ENCODE measurements around the gene ALMS1. TPM values are rescaled to one million over a fixed set of nuclear protein-coding genes. Genes with fewer than 3 reads are reported as not detected.
"Not testable (repeated sequence)": the region's sequence is repeated elsewhere in the genome, so short reads cannot be mapped to it uniquely, and the experiment has no call there.

ALMS1 gene
- total RNA-seq, 1 experiment from 2014 or later = 19.5 TPM

DNA sequence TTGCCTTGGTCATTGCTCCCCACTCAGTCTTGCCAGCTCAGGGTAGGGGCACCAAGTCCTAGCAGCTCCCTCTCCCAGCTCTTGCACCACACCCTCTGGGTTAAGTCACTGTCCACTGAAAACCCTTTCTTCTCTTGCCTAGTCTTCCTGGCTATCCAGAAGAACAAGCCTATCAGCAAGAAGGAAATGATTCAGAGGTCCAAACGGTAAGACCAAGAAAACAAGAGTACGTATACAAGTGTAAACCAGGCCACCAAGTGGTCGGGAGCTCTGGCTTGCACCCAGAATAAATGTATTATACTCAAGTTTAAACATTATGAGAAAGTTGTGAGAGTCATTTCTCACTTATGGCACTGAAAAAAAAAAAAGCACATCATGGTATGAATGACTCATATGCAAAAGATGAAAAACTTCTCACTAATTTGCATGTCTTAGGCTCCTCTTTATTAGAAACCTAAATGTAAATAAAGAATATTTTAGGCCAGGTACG lies 217.5 kb downstream of the ALMS1 start:
- H3K9me3 ChIP-seq (ENCODE audit: control insufficient read depth, insufficient read depth, low read depth, low read length); CTCF ChIA-PET; H3K27ac ChIP-seq (ENCODE audit: low read length); BruUV-seq (replicated peaks); H3K4me3 ChIP-seq (ENCODE audit: low read depth in 2 of 2, low read length in 2 of 2); in situ Hi-C loops (cut with HindIII; ENCODE audit: low pct_unique_long_range_greater_than_20kb, low sequenced_read_pairs); H3K4me1 ChIP-seq (ENCODE audit: control insufficient read depth, insufficient read depth, low read length); H3K36me3 ChIP-seq (ENCODE audit: control insufficient read depth, insufficient read depth, low read length); H3K27me3 ChIP-seq (ENCODE audit: control insufficient read depth, insufficient read depth, low read length); ATAC-seq; intact Hi-C loops (cut with micrococcal nuclease; ENCODE audit: unreplicated experiment); POLR2A ChIA-PET; DNase-seq (ENCODE audit: low read depth, low spot score): not testable (repeated sequence)

DNA sequence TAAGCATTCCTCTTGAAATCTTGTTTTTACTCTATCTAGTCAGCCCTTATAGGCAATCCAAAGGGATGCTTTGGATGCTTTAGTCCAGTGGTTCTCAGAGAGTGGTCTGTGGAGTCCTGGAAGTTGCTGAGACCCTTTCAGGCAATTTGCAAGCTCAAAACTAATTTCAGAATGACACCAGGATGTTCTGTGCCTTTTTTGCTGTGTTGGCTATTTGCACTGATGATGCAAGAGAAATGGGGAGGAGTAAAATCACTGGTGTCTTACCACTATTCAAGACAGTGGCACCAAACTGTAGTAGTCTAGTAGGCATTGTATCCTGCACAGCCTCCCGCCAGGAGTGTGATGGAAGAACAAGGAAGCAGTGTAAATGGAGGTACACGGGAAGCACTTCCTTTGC lies 219.0 kb downstream of the ALMS1 start:
- H3K9me3 ChIP-seq (ENCODE audit: control insufficient read depth, insufficient read depth, low read depth, low read length); POLR2A ChIA-PET; H3K27ac ChIP-seq (ENCODE audit: low read length); DNase-seq (ENCODE audit: low read depth, low spot score); in situ Hi-C loops (cut with HindIII; ENCODE audit: low pct_unique_long_range_greater_than_20kb, low sequenced_read_pairs); H3K4me3 ChIP-seq (ENCODE audit: low read depth in 2 of 2, low read length in 2 of 2); CTCF ChIA-PET; H3K4me1 ChIP-seq (ENCODE audit: control insufficient read depth, insufficient read depth, low read length); H3K36me3 ChIP-seq (ENCODE audit: control insufficient read depth, insufficient read depth, low read length); intact Hi-C loops (cut with micrococcal nuclease; ENCODE audit: unreplicated experiment); BruUV-seq (replicated peaks); H3K27me3 ChIP-seq (ENCODE audit: control insufficient read depth, insufficient read depth, low read length); ATAC-seq: not testable (repeated sequence)

DNA sequence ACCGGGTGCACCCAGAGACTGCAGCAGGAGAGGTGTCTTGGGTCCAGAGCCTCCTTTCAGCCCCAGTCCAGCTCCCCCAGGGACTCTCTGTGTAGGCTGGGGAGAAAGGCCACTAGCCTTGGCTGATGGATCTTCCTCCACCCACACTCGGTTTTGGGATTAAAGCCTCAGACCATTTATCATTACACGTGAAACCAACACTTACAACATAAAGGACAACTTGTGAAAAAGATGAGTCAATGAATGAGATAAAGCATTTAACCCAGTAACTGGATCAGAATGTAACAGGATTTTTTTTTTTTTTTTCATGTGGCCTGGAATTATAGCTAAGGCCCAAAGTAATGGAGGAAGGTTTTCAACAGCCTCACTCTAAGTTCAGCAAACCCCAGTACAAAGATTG lies 224.5 kb downstream of the ALMS1 start:
- no peaks in the 10 kb centered on the region for H3K27me3 ChIP-seq (ENCODE audit: control insufficient read depth, insufficient read depth, low read length)
- ATAC-seq (no peak), DNase-seq (ENCODE audit: low read depth, low spot score) (no peak)
- no TSS peak for BruUV-seq (replicated peaks)
- CTCF ChIA-PET = no interaction called here
- TF ChIP-seq TCF7L2 (IDR thresholded peaks at IDR 0.05; ENCODE audit: low read depth, low read length) = no peak
- no peak for TF ChIP-seq POLR2AphosphoS5 (IDR thresholded peaks at IDR 0.05; ENCODE audit: low read depth, low read length)
- TF ChIP-seq SIN3A (IDR thresholded peaks at IDR 0.05; ENCODE audit: borderline replicate concordance, insufficient read depth, low read depth, low read length) = no peak
- TF ChIP-seq, protein P1, sequence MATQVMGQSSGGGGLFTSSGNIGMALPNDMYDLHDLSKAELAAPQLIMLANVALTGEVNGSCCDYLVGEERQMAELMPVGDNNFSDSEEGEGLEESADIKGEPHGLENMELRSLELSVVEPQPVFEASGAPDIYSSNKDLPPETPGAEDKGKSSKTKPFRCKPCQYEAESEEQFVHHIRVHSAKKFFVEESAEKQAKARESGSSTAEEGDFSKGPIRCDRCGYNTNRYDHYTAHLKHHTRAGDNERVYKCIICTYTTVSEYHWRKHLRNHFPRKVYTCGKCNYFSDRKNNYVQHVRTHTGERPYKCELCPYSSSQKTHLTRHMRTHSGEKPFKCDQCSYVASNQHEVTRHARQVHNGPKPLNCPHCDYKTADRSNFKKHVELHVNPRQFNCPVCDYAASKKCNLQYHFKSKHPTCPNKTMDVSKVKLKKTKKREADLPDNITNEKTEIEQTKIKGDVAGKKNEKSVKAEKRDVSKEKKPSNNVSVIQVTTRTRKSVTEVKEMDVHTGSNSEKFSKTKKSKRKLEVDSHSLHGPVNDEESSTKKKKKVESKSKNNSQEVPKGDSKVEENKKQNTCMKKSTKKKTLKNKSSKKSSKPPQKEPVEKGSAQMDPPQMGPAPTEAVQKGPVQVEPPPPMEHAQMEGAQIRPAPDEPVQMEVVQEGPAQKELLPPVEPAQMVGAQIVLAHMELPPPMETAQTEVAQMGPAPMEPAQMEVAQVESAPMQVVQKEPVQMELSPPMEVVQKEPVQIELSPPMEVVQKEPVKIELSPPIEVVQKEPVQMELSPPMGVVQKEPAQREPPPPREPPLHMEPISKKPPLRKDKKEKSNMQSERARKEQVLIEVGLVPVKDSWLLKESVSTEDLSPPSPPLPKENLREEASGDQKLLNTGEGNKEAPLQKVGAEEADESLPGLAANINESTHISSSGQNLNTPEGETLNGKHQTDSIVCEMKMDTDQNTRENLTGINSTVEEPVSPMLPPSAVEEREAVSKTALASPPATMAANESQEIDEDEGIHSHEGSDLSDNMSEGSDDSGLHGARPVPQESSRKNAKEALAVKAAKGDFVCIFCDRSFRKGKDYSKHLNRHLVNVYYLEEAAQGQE (IDR thresholded peaks at IDR 0.05; ENCODE audit: insufficient read depth in 1 of 2, low read depth in 2 of 2, low read length in 1 of 2) = no peak
- TF ChIP-seq, protein P2, sequence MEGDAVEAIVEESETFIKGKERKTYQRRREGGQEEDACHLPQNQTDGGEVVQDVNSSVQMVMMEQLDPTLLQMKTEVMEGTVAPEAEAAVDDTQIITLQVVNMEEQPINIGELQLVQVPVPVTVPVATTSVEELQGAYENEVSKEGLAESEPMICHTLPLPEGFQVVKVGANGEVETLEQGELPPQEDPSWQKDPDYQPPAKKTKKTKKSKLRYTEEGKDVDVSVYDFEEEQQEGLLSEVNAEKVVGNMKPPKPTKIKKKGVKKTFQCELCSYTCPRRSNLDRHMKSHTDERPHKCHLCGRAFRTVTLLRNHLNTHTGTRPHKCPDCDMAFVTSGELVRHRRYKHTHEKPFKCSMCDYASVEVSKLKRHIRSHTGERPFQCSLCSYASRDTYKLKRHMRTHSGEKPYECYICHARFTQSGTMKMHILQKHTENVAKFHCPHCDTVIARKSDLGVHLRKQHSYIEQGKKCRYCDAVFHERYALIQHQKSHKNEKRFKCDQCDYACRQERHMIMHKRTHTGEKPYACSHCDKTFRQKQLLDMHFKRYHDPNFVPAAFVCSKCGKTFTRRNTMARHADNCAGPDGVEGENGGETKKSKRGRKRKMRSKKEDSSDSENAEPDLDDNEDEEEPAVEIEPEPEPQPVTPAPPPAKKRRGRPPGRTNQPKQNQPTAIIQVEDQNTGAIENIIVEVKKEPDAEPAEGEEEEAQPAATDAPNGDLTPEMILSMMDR (IDR thresholded peaks at IDR 0.05) = no peak
- H3K9me3 ChIP-seq (ENCODE audit: control insufficient read depth, insufficient read depth, low read depth, low read length) = no peaks in the 10 kb centered on the region
- intact Hi-C loops (cut with micrococcal nuclease; ENCODE audit: unreplicated experiment) = no loop called here
- in situ Hi-C loops (cut with HindIII; ENCODE audit: low pct_unique_long_range_greater_than_20kb, low sequenced_read_pairs) = no loop called here
- no peak overlapping the region for H3K27ac ChIP-seq (ENCODE audit: low read length)
- H3K4me3 ChIP-seq (ENCODE audit: low read depth in 2 of 2, low read length in 2 of 2) = no peak overlapping the region
- no peaks in the 10 kb centered on the region for H3K36me3 ChIP-seq (ENCODE audit: control insufficient read depth, insufficient read depth, low read length)
- H3K4me1 ChIP-seq (ENCODE audit: control insufficient read depth, insufficient read depth, low read length) = no peaks in the 10 kb centered on the region
- POLR2A ChIA-PET = no interaction called here

Data from Panc1 (cell line).